K562 (cell line): ENCODE measurements around the gene PHTF1. TPM values are rescaled to one million over a fixed set of nuclear protein-coding genes. Genes with fewer than 3 reads are reported as not detected.

Source experiments
- ASH1L ChIP-seq: fragments of 450-650 bp; IDR thresholded peaks from 2 replicates; pipeline ENCODE4 v1.6.1; 2018; ENCODE audit warnings: borderline replicate concordance, mild to moderate bottlenecking, low read depth; ENCODE audit not compliant: partially characterized antibody
- CEBPG ChIP-seq, 3 experiments: fragments of 200-800 bp in 1 of 3; sonication (Bioruptor generic) in 1 of 3; sonication (generic) in 1 of 3; formaldehyde crosslinking in 1 of 3; IDR thresholded peaks in 2 of 3; conservative IDR thresholded peaks in 1 of 3; 2 replicates each; pipeline versions ENCODE4 v1.6.1 to v1.8.0; 2016 to 2022; ENCODE audit warnings: missing compliant biosample characterization in 2 of 3, missing genetic modification characterization in 2 of 3, mild to moderate bottlenecking in 1 of 3, missing genetic modification reagents in 1 of 3
- CREB1 ChIP-seq, 2 experiments: sonication (generic) in 1 of 2; formaldehyde crosslinking in 1 of 2; IDR thresholded peaks; 2 replicates each; pipeline versions ENCODE4 v1.6.1 to v1.8.0; 2012 to 2022; ENCODE audit warnings: inconsistent platforms in 1 of 2, mild to moderate bottlenecking in 1 of 2, missing genetic modification reagents in 1 of 2, moderate library complexity in 1 of 2
- HNRNPLL ChIP-seq: fragments of 200-400 bp; formaldehyde crosslinking; IDR thresholded peaks from 2 replicates; pipeline ENCODE4 v1.6.1; 2017; ENCODE audit warnings: low read length, low read depth, mild to moderate bottlenecking; ENCODE audit not compliant: poor library complexity, severe bottlenecking
- JUND ChIP-seq, 2 experiments: IDR thresholded peaks; 2 replicates in 1 of 2; 3 replicates in 1 of 2; pipeline ENCODE4 v1.6.1; 2011; ENCODE audit warnings: borderline replicate concordance in 2 of 2, low read depth in 2 of 2, low read length in 2 of 2, improper control_type of control experiment in 1 of 2, missing biosample characterization in 1 of 2, missing genetic modification characterization in 1 of 2, missing genetic modification reagents in 1 of 2
- KLF10 ChIP-seq: fragments of 250-450 bp; sonication (Bioruptor Pico); IDR thresholded peaks from 2 replicates; pipeline ENCODE4 v1.6.1; 2021; ENCODE audit warnings: matching md5 sums
- POLR3A ChIP-seq: IDR thresholded peaks from 2 replicates; pipeline ENCODE4 v1.6.1; 2011; ENCODE audit warnings: borderline replicate concordance, mild to moderate bottlenecking, moderate library complexity; ENCODE audit not compliant: insufficient read length, insufficient read depth; ENCODE audit errors: extremely low read depth
- RBBP5 ChIP-seq: fragments of 200-600 bp; sonication (generic); IDR thresholded peaks from 2 replicates; pipeline ENCODE4 v1.6.1; 2012; ENCODE audit warnings: borderline replicate concordance, mild to moderate bottlenecking, low read length, control low read depth, inconsistent platforms; ENCODE audit not compliant: insufficient read depth, poor library complexity, severe bottlenecking
- SREBF1 ChIP-seq: fragments of 150-350 bp; IDR thresholded peaks from 2 replicates; pipeline ENCODE4 v1.6.1; 2014; ENCODE audit warnings: antibody characterized with exemption, low read depth, low read length, borderline replicate concordance
- TSC22D4 ChIP-seq: fragments of 450-650 bp; IDR thresholded peaks from 2 replicates; pipeline ENCODE4 v1.6.1; 2016; ENCODE audit warnings: missing genetic modification characterization, missing biosample characterization, control low read depth
- ZFP36 ChIP-seq: fragments of 150-350 bp; IDR thresholded peaks from 2 replicates; pipeline ENCODE4 v1.6.1; 2018; ENCODE audit warnings: low read length, low read depth; ENCODE audit not compliant: partially characterized antibody
- ZNF197 ChIP-seq: fragments of 200-800 bp; sonication (Bioruptor generic); IDR thresholded peaks from 2 replicates; pipeline ENCODE4 v1.6.1; 2016; ENCODE audit warnings: low read depth, missing genetic modification characterization, missing compliant biosample characterization
- ZNF3 ChIP-seq: fragments of 250-450 bp; sonication (Bioruptor Pico); IDR thresholded peaks from 2 replicates; pipeline ENCODE4 v1.5.0; 2021; ENCODE audit warnings: mild to moderate bottlenecking, moderate library complexity
- polyA plus RNA-seq, 8 experiments: library from polyadenylated mRNA; depleted of rRNA in 4 of 8; stranded (reverse) in 5 of 8; unstranded in 3 of 8; fragments of >200 nt; fragmentation: Nextera tagmentation in 2 of 8; fragmentation: Illumina TruSeq in 1 of 8; extraction: Ambion mirVana in 2 of 8; extraction: Trizol in 1 of 8; gene quantifications; 2 replicates each; pipeline versions ENCODE4 v1.2.1 to v1.2.3, GENCODE V29; 2011 to 2014; ENCODE audit warnings: inconsistent platforms in 1 of 8, missing spikeins in 1 of 8
- total RNA-seq, 7 experiments: library from RNA; depleted of rRNA in 6 of 7; stranded (reverse); fragments of >200 nt in 6 of 7; fragmentation: Illumina TruSeq in 2 of 7; extraction: Trizol in 2 of 7; gene quantifications; 2 replicates each; pipeline versions ENCODE4 v1.2.1 to v1.2.3, GENCODE V29; 2011 to 2021; ENCODE audit warnings: low replicate concordance in 1 of 7
- TF ChIP-seq, protein P1 (sequence below): fragments of 450-650 bp; IDR thresholded peaks from 2 replicates; pipeline ENCODE4 v1.6.1; 2018; ENCODE audit not compliant: partially characterized antibody

The PHTF1 gene
- total and polyA plus RNA-seq, 9 of the 15 experiments (the other 6 are each of a cell fraction or from before 2014, with no cell fraction given) = 8.4 to 36.2 (median 23.0) TPM

DNA sequence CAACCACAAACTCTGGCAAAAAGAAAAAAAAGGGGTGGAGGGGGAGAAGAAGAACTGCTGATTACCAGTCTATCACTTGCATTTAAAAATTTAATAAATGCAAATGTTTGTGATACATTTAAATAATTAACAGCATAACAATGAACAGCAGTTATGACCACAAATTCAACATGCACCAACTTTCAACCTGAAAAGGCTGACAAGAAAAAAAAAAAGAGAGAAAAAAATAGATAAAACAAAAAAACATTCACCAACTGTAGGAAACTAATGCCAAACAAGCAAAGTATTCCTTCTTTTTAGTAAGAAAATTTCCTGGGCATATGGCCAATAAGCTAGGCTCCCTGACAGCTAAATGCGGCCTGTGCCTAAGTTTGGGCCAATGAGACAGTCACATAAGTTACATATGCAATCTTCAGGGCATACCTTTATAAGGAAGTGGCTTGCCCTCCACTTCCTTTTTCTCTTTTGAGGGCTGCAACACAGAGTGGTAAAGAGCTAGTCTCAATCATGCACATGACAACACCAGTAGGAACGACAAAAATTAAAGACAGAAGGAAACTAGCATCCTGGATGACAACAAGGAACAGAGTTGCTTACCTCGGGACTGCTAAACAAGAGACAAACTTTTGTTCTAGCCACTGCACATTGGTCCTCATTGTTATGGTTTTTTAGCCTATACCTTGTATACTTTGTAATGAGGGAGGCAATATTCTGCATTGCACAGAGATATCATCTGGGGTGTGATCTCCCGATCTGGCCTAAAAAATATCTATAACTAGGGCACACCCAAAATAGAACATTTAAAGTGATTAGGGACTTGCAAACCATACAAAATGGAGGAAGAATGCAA is 24.2 kb upstream of the PHTF1 start (continued):
- TF ChIP-seq, protein P1, sequence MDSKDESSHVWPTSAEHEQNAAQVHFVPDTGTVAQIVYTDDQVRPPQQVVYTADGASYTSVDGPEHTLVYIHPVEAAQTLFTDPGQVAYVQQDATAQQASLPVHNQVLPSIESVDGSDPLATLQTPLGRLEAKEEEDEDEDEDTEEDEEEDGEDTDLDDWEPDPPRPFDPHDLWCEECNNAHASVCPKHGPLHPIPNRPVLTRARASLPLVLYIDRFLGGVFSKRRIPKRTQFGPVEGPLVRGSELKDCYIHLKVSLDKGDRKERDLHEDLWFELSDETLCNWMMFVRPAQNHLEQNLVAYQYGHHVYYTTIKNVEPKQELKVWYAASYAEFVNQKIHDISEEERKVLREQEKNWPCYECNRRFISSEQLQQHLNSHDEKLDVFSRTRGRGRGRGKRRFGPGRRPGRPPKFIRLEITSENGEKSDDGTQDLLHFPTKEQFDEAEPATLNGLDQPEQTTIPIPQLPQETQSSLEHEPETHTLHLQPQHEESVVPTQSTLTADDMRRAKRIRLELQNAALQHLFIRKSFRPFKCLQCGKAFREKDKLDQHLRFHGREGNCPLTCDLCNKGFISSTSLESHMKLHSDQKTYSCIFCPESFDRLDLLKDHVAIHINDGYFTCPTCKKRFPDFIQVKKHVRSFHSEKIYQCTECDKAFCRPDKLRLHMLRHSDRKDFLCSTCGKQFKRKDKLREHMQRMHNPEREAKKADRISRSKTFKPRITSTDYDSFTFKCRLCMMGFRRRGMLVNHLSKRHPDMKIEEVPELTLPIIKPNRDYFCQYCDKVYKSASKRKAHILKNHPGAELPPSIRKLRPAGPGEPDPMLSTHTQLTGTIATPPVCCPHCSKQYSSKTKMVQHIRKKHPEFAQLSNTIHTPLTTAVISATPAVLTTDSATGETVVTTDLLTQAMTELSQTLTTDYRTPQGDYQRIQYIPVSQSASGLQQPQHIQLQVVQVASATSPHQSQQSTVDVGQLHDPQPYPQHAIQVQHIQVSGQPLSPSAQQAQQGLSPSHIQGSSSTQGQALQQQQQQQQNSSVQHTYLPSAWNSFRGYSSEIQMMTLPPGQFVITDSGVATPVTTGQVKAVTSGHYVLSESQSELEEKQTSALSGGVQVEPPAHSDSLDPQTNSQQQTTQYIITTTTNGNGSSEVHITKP = no peak
- peak; percentile 54; the same call in 1 of the 2 replicates for TF ChIP-seq ZNF197
- TF ChIP-seq ZFP36 = peak; percentile 28
- TF ChIP-seq POLR3A = no peak
- TF ChIP-seq ZNF3 (CRISPR knock-in tag) = no peak
- TF ChIP-seq HNRNPLL = no peak
- TF ChIP-seq CREB1 (IDR thresholded peaks at IDR 0.05) = no peak
- TF ChIP-seq CREB1 (CRISPR knock-in tag; IDR thresholded peaks at IDR 0.05) = 0 out of 2 replicates have a peak, but pooled peaks have one; percentile 0
- TF ChIP-seq RBBP5 = no peak
- no peak for TF ChIP-seq TSC22D4 (tag)
- no peak for TF ChIP-seq KLF10 (CRISPR knock-in tag)
- no peak for TF ChIP-seq ASH1L
- TF ChIP-seq SREBF1 = no peak
- TF ChIP-seq CEBPG (CRISPR knock-in tag; IDR thresholded peaks at IDR 0.05) = peak; percentile 58
- TF ChIP-seq CEBPG (tag; conservative IDR thresholded peaks at IDR 0.05 in 1 of 2, IDR thresholded peaks at IDR 0.05 in 1 of 2) = no peak
- TF ChIP-seq JUND (IDR thresholded peaks at IDR 0.05; ENCODE audit: borderline replicate concordance, low read depth, low read length) = no peak
- TF ChIP-seq JUND (tag; IDR thresholded peaks at IDR 0.05; ENCODE audit: borderline replicate concordance, low read depth, low read length) = peak; percentile 20; the same call in 1 of the 3 replicates
